SK-N-SH treated with all-trans-retinoic acid at 6 μM for 48 hours (cell line): ENCODE measurements around the gene SLC4A11.

Experiments
- ESRRG ChIP-seq: fragments of 250-450 bp; sonication (Bioruptor Pico); IDR thresholded peaks from 2 replicates; pipeline ENCODE4 v1.6.1; 2021; ENCODE audit warnings: mild to moderate bottlenecking
- PPARA ChIP-seq: fragments of 250-450 bp; sonication (Bioruptor Pico); IDR thresholded peaks from 2 replicates; pipeline ENCODE4 v1.5.0; 2020; ENCODE audit warnings: mild to moderate bottlenecking, borderline replicate concordance
- SNAI2 ChIP-seq: fragments of 250-450 bp; sonication (Bioruptor Pico); IDR thresholded peaks from 2 replicates; pipeline ENCODE4 v1.5.0; 2020; ENCODE audit warnings: mild to moderate bottlenecking, moderate library complexity
- TCF4 ChIP-seq: fragments of 250-450 bp; sonication (Bioruptor Pico); IDR thresholded peaks from 2 replicates; pipeline ENCODE4 v1.8.0; 2021; ENCODE audit warnings: mild to moderate bottlenecking, moderate library complexity, borderline replicate concordance
- TOX ChIP-seq: fragments of 250-450 bp; sonication (Bioruptor Pico); IDR thresholded peaks from 2 replicates; pipeline ENCODE4 v1.8.0; 2021; ENCODE audit warnings: mild to moderate bottlenecking, moderate library complexity, borderline replicate concordance
- ZFP3 ChIP-seq: fragments of 250-450 bp; sonication (Bioruptor Pico); IDR thresholded peaks from 2 replicates; pipeline ENCODE4 v1.5.0; 2020; ENCODE audit warnings: mild to moderate bottlenecking, moderate library complexity
- ZFP30 ChIP-seq: fragments of 450-650 bp; formaldehyde crosslinking; IDR thresholded peaks from 2 replicates; pipeline ENCODE4 v1.5.0; 2022; ENCODE audit warnings: mild to moderate bottlenecking, moderate library complexity
- ZNF565 ChIP-seq: fragments of 450-650 bp; formaldehyde crosslinking; conservative IDR thresholded peaks from 2 replicates; pipeline ENCODE4 v1.5.0; 2020; ENCODE audit warnings: low read depth, mild to moderate bottlenecking, moderate library complexity
- TF ChIP-seq, protein P1 (sequence below): fragments of 250-450 bp; sonication (Bioruptor Pico); IDR thresholded peaks from 2 replicates; pipeline ENCODE4 v1.5.1; 2021; ENCODE audit warnings: mild to moderate bottlenecking, moderate library complexity
- TF ChIP-seq, protein P2 (sequence below): fragments of 250-450 bp; sonication (Bioruptor Pico); IDR thresholded peaks from 2 replicates; pipeline ENCODE4 v1.5.1; 2020; ENCODE audit warnings: low read depth, mild to moderate bottlenecking, moderate library complexity
- TF ChIP-seq, protein P3 (sequence below): fragments of 250-450 bp; sonication (Bioruptor Pico); IDR thresholded peaks from 2 replicates; pipeline ENCODE4 v1.8.0; 2021; ENCODE audit warnings: low read depth, mild to moderate bottlenecking, moderate library complexity, borderline replicate concordance
- TF ChIP-seq, protein P4 (sequence below): fragments of 250-450 bp; sonication (Bioruptor Pico); IDR thresholded peaks from 2 replicates; pipeline ENCODE4 v1.5.0; 2020; ENCODE audit warnings: mild to moderate bottlenecking, moderate library complexity

DNA sequence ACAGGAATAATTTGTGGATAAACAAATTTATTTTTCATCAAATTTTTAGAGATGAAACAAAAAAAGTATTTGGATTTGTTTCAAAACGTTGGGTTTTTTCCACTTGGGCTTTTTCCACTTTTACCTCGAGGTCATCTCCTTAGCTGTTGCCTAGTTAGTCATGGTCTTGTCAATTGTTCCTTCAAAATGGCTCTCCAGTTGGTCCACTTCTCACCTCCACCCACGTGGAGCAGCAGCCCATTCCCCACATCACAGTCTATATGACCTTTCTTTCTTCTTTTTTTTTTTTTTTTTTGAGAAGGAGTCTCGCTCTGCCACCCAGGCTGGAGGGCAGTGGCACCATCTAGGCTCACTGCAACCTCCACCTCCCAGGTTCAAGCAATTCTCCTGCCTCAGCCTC lies 6.7 kb upstream of the SLC4A11 start:
- no peak for TF ChIP-seq ZFP3 (CRISPR knock-in tag)
- no peak for TF ChIP-seq TCF4 (CRISPR knock-in tag)
- no peak for TF ChIP-seq ZNF565 (CRISPR knock-in tag)
- TF ChIP-seq, protein P1, sequence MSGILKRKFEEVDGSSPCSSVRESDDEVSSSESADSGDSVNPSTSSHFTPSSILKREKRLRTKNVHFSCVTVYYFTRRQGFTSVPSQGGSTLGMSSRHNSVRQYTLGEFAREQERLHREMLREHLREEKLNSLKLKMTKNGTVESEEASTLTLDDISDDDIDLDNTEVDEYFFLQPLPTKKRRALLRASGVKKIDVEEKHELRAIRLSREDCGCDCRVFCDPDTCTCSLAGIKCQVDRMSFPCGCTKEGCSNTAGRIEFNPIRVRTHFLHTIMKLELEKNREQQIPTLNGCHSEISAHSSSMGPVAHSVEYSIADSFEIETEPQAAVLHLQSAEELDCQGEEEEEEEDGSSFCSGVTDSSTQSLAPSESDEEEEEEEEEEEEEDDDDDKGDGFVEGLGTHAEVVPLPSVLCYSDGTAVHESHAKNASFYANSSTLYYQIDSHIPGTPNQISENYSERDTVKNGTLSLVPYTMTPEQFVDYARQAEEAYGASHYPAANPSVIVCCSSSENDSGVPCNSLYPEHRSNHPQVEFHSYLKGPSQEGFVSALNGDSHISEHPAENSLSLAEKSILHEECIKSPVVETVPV (CRISPR knock-in tag) = no peak
- no peak for TF ChIP-seq ZFP30 (CRISPR knock-in tag)
- no peak for TF ChIP-seq PPARA
- TF ChIP-seq, protein P2, sequence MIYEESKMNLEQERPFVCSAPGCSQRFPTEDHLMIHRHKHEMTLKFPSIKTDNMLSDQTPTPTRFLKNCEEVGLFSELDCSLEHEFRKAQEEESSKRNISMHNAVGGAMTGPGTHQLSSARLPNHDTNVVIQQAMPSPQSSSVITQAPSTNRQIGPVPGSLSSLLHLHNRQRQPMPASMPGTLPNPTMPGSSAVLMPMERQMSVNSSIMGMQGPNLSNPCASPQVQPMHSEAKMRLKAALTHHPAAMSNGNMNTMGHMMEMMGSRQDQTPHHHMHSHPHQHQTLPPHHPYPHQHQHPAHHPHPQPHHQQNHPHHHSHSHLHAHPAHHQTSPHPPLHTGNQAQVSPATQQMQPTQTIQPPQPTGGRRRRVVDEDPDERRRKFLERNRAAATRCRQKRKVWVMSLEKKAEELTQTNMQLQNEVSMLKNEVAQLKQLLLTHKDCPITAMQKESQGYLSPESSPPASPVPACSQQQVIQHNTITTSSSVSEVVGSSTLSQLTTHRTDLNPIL (CRISPR knock-in tag) = no peak
- no peak for TF ChIP-seq ESRRG (CRISPR knock-in tag)
- TF ChIP-seq, protein P3, sequence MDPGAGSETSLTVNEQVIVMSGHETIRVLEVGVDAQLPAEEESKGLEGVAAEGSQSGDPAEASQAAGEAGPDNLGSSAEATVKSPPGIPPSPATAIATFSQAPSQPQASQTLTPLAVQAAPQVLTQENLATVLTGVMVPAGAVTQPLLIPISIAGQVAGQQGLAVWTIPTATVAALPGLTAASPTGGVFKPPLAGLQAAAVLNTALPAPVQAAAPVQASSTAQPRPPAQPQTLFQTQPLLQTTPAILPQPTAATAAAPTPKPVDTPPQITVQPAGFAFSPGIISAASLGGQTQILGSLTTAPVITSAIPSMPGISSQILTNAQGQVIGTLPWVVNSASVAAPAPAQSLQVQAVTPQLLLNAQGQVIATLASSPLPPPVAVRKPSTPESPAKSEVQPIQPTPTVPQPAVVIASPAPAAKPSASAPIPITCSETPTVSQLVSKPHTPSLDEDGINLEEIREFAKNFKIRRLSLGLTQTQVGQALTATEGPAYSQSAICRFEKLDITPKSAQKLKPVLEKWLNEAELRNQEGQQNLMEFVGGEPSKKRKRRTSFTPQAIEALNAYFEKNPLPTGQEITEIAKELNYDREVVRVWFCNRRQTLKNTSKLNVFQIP = no peak
- TF ChIP-seq, protein P4, sequence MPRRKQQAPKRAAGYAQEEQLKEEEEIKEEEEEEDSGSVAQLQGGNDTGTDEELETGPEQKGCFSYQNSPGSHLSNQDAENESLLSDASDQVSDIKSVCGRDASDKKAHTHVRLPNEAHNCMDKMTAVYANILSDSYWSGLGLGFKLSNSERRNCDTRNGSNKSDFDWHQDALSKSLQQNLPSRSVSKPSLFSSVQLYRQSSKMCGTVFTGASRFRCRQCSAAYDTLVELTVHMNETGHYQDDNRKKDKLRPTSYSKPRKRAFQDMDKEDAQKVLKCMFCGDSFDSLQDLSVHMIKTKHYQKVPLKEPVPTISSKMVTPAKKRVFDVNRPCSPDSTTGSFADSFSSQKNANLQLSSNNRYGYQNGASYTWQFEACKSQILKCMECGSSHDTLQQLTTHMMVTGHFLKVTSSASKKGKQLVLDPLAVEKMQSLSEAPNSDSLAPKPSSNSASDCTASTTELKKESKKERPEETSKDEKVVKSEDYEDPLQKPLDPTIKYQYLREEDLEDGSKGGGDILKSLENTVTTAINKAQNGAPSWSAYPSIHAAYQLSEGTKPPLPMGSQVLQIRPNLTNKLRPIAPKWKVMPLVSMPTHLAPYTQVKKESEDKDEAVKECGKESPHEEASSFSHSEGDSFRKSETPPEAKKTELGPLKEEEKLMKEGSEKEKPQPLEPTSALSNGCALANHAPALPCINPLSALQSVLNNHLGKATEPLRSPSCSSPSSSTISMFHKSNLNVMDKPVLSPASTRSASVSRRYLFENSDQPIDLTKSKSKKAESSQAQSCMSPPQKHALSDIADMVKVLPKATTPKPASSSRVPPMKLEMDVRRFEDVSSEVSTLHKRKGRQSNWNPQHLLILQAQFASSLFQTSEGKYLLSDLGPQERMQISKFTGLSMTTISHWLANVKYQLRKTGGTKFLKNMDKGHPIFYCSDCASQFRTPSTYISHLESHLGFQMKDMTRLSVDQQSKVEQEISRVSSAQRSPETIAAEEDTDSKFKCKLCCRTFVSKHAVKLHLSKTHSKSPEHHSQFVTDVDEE (CRISPR knock-in tag) = no peak
- TF ChIP-seq SNAI2 = no peak
- no peak for TF ChIP-seq TOX (CRISPR knock-in tag)
